NK-92 (cell line): ENCODE measurements around the gene LIPG.

Experiments used
- DNase-seq: peaks from one replicate; lab custom pipeline; 2025; ENCODE audit not compliant: unreplicated experiment; lab: John Stamatoyannopoulos, UW

Gene LIPG

GRCh38 chr18:49610022-49610445, 48.2 kb downstream of the LIPG start:
- no peak for DNase-seq

GRCh38 chr18:49611316-49611715, 49.5 kb downstream of the LIPG start:
- no peak for DNase-seq

GRCh38 chr18:49612515-49613033, 50.7 kb downstream of the LIPG start:
- no peak for DNase-seq

GRCh38 chr18:49613141-49613640, 51.3 kb downstream of the LIPG start:
- no peak for DNase-seq

DNA sequence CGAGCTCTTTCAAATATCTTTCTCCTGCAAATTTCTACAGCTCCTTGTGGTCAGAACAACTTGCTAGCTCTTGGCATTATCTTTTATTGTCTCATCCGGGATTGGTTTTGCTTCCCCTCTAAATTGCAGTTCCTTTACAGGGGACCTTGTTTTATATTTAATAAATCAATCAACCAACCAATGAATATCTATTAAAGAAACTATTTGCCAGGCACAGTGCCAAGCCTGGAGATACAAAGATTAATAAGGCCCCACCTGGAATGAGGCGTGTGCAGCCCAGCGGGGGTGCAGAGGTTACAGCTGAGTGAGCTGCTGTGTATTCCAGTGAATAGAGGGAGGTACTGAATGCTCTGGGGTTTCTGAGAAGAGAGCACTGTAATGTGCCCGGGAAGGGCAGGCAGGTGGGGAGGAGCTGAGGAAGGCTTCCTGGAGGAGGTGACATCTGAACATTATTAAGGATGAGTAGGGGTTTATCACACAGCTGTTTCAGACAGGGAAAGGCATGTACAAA, 51.8 kb downstream of the LIPG start:
- DNase-seq, result no peak

GRCh38 chr18:49616618-49617328, 54.9 kb downstream of the LIPG start:
- no peak for DNase-seq

DNA sequence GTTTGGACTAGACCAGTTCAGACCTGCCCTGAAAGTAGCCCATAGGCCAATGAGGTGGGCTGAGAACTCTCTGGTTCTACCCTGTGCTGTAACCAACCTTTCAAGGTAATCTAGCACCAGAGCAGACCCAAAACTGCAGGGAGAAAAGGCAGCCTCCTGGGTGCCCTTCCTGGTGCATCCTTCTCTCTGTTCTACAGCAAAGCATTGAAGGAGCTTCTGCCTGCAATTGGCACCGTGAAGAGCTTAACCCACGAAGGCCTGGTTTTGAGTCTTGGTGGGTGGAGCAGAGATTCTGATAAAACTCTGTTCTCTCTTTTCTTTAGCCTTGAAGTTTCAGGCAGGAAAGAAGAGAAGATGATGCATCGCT, 55.5 kb downstream of the LIPG start:
- DNase-seq, result no peak

DNA sequence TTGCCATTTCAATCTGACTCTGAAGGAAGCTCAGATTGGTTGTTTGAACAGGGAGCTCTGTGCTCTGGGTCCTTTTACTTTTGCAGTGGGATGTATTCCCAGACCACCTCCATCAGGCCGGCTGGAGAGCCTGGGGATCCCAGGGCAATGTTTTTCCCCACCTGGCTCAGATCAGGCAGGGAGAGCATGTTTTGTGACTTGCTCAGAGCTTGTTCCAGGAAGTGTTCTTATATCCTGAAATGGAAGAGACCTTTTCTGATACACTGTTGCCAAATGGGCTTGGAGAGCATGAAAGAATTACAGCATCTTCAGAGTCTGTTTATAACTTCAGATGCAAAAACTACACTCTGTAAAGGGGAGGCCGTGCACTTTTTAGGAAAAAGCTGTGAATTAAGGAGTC, 56.0 kb downstream of the LIPG start:
- no peak for DNase-seq

DNA sequence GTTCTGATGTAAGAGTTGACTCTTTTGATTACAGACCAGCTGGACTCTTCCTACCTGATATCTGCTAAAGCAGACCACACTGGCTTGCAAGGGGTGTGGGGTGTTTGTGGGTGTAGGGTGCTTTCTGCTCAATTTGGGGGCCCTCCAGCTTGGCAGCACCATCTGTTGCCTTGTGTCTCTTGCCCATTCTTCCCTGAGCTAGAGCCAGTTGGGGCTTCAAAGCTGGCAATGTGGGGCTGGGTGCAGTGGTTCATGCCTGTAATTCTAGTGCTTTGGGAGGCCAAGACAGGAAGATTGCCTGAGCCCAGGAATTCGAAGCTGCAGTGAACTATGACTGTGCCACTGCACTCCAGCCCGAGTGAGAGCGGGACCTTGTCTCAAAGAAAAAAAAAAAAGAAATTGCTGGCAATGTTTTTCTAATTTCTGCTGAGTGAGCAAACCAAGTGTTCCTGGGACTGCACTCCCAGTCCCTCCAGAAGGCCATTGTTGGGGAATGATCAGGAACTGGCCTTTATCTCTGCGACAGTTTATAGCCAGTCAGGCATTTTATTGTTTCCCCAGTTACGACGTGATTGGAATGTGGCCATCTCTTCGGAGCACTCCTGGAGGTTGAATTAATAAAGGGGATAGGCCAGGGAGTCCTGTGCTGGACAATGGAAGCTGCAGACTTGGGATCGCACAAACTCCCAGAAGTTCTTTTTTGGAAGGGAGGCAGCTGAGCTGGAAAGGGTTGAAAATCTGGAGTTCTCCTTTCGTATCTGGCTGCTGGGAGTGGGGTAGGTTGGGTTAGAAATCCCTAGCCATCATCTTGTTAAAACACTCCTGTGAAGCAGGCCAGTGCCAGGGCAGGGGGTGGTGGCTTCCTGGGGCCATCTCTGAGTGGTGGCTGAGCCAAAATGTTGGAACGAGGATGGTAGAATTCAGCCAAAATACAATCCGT, 57.2 kb downstream of the LIPG start:
- no peak for DNase-seq

DNA sequence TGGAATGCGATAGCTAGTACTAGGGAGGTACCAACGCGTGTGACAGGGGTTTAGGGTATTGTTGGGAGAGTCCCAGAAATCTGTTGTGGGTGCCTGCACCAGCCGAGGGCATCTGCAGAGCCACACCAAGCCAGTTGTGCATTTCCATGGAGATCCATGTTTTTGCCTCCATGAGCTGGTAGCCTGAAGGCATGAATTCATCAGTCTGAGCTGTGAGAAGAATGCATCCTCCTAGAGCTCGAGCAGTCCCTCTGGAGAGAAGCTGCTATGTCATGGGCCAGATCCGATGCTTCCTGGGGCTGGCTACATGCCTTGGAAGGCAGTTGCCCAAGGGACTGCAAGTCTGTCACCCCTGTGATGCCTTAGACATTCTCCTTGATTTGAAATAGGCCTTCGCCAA, 57.9 kb downstream of the LIPG start:
- DNase-seq, result no peak

- DNase-seq, result no peak
Measured at GRCh38 chr18:49621301-49621700, 59.4 kb downstream of the LIPG start.

- DNase-seq, result no peak
Measured at GRCh38 chr18:49621717-49622351, 60.0 kb downstream of the LIPG start.

DNA sequence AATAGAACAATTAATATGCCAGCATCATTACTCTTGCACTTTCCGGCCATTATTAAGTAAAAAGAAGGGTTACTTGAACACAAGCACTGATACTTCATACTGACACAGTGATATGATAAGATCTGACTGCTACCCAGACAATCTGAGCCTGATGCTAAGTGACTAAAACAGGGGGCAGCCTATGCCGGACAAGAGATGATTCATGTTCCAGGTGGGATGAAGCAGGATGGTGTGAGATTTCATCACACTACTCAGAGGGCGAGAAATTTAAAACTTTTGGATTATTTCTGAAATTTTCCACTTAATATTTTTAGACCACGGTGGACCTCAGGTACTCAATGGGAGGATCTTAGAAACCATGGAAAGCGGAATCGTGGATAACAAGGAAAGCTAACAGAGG, 61.7 kb downstream of the LIPG start:
- no peak for DNase-seq

GRCh38 chr18:49625021-49625691, 63.3 kb downstream of the LIPG start:
- DNase-seq, result no peak

DNA sequence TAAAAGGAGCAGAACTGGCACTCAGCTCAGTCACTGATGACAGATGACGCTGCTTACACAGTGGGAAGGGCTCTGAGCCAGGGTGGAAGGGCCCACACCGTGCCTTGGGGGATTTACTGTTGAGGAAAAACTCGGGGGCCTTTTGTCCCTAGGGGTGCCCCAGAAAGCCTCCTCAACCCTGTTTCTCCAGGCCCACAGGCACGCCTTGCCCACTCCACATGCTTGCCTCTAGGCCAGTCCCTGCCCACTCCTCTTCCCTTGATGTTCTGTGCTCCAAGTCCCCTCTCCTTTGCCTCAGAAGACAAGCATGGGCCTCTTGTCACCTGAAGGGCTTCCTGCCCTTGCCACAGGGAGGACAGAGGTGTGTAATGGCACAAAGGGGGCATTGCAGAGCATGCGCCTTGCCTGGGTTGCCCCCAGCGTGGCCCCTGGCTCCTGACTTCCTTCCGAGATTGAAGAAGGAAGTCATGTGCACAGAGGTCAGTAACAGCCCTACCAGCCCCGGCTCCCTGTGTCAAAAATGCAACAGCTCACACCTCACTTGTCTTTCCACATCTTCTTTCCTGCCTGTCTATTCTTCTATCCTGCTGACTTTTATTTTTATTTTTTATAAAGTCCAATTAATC, 65.1 kb downstream of the LIPG start:
- DNase-seq, result no peak

DNA sequence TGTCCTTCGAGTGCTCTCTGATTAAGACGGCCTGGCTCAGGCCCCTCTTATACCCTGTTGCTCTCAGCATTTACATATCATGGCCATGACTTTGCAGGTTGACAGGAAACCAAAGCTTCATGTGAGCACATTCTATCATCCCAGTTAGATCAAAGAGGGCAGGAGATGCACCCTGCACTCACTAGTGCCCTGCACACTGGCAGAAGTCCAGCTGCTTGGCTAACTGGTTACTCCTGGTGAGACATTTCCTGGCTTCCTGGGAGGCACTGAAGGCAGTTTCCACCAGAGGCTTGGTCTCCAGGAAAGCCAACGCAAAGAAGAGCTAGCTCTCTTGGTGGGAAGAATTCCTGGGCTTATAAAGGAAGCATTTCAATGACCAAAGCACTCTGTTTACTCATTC, 66.3 kb downstream of the LIPG start:
- DNase-seq, result no peak

GRCh38 chr18:49628881-49629795, 67.3 kb downstream of the LIPG start:
- no peak for DNase-seq

DNA sequence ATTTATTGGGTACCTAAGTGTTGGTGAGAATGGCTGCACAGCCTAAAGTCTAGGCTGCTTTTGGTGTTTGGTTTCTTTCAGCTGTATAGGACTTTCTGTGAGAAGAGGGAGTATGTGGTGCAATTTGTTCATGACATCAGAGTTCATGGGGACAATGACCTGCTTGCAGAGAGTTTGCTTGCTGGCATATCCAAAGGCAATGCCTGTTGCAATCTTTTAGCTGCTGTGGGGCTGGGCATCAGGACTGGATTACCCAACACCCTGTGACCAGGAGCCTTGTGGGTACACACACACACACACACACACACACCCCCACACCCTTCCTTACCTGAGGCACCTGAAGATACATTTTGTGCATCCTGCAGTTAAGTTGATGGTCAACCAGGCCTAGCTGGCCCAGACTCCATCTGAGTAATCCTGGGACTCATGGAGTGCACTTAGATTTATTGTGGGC, 68.4 kb downstream of the LIPG start:
- no peak for DNase-seq
